Measurements from ENCODE around the gene MST1.
A peak's percentile ranks its signal among the peaks of the same experiment; 100 is the strongest.
"Not testable (repeated sequence)": the region's sequence is repeated elsewhere in the genome, so short reads cannot be mapped to it uniquely, and the experiment has no call there.

MST1 gene

DNA sequence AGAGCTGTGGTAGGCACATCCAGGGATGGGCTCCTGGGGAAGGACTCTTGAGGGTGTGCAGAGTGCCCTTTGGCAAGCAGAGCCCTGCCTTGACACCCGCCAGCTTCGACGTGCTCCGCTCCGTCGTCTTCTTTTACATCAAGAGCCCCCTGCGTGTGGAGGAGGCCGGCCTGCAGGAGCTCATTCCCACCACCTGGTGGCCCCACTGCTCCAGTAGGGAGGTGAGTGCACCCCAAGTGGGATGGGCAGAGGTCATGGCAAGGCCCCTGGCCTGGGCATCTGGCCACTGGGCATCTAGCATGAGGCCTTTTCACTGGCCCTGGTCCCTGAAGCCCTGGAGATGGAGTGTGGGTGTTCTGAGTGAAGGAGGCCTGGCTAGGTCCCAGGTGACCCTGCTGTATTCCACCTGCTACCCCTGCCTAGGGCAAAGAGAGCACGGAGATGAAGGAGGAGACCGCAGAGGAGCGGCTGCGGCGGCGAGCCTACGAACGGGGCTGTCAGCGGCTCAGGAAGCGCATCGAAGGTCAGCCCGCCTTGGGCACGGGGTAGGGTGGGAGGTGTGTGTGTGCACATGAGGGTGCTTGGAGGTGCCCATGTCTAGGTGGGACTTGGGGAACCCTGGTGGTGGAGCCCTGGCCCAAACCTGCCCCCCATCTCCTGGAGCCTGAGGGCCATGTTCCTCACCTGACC is 12.3 kb upstream of the MST1 start:
- no peak for TF ChIP-seq EZH2phosphoT487 (IDR thresholded peaks at IDR 0.05; ENCODE audit: low read depth)
- TF ChIP-seq, protein P1, sequence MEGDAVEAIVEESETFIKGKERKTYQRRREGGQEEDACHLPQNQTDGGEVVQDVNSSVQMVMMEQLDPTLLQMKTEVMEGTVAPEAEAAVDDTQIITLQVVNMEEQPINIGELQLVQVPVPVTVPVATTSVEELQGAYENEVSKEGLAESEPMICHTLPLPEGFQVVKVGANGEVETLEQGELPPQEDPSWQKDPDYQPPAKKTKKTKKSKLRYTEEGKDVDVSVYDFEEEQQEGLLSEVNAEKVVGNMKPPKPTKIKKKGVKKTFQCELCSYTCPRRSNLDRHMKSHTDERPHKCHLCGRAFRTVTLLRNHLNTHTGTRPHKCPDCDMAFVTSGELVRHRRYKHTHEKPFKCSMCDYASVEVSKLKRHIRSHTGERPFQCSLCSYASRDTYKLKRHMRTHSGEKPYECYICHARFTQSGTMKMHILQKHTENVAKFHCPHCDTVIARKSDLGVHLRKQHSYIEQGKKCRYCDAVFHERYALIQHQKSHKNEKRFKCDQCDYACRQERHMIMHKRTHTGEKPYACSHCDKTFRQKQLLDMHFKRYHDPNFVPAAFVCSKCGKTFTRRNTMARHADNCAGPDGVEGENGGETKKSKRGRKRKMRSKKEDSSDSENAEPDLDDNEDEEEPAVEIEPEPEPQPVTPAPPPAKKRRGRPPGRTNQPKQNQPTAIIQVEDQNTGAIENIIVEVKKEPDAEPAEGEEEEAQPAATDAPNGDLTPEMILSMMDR (IDR thresholded peaks at IDR 0.05; ENCODE audit: low read depth, low read length): peak; percentile 48
- no peak overlapping the region for H3K9ac ChIP-seq (ENCODE audit: low read length)
- no peaks in the 10 kb centered on the region for H3K9me3 ChIP-seq (ENCODE audit: insufficient read depth, low read length)
- H3K4me2 ChIP-seq (ENCODE audit: low read length): no peak overlapping the region
- no peaks in the 10 kb centered on the region for H3K4me1 ChIP-seq (ENCODE audit: low read length)
- no peaks in the 10 kb centered on the region for H3K79me2 ChIP-seq (ENCODE audit: low read length)
- no peak overlapping the region for H3K4me3 ChIP-seq (ENCODE audit: low read length)
- no peaks in the 10 kb centered on the region for H4K20me1 ChIP-seq (ENCODE audit: insufficient read depth, low read length)
- H3K27me3 ChIP-seq (ENCODE audit: low read depth, low read length): no peaks in the 10 kb centered on the region
- H3K36me3 ChIP-seq (replicated peaks; ENCODE audit: low read depth, low read length): peaks cover 9% of the 10 kb centered on the region
- no peak overlapping the region for H3K27ac ChIP-seq (ENCODE audit: low read length)
- no peak overlapping the region for H2AFZ ChIP-seq (ENCODE audit: low read depth, low read length)

DNA sequence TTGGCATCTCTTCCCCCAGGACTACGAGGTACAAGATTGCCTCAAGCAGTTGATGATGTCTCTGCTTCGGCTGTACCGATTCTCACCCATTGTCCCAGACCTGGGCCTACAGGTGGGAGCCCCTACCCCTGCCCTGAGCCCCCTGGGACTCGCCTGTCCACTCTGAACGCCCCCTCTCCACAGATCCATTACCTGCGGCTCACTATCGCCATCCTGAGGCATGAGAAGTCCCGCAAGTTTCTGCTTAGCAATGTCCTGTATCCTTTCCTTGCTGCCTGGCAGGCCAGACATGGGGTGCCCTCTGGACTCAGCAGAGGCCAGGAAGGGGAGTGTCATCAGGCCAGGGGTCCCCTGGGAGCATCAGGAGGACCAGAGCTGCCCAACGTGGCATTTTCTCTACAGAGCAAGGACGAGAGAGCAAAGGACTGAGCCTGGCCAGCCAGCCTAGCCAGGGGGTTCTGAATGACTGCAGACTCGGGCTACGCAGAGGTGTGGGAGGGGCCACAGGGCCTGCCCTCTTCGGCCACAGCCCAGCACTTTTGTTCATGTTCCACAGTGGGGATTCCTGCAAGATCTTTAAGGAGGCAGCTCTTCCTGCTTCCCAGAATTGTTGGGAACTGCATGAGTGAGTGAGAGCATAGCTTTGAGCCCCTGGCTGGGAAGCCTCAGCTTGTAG is 11.3 kb upstream of the MST1 start:
- TF ChIP-seq, protein P1 (IDR thresholded peaks at IDR 0.05; ENCODE audit: low read depth, low read length): no peak
- no peak for TF ChIP-seq EZH2phosphoT487 (IDR thresholded peaks at IDR 0.05; ENCODE audit: low read depth)
- no peak overlapping the region for H2AFZ ChIP-seq (ENCODE audit: low read depth, low read length)
- H3K27ac ChIP-seq (ENCODE audit: low read length): no peak overlapping the region
- H3K4me3 ChIP-seq (ENCODE audit: low read length): no peak overlapping the region
- H3K36me3 ChIP-seq (replicated peaks; ENCODE audit: low read depth, low read length): peaks cover 7% of the 10 kb centered on the region
- no peaks in the 10 kb centered on the region for H3K27me3 ChIP-seq (ENCODE audit: low read depth, low read length)
- H3K9ac ChIP-seq (ENCODE audit: low read length): no peak overlapping the region
- no peaks in the 10 kb centered on the region for H4K20me1 ChIP-seq (ENCODE audit: insufficient read depth, low read length)
- H3K4me1 ChIP-seq (ENCODE audit: low read length): no peaks in the 10 kb centered on the region
- no peak overlapping the region for H3K4me2 ChIP-seq (ENCODE audit: low read length)
- no peaks in the 10 kb centered on the region for H3K79me2 ChIP-seq (ENCODE audit: low read length)
- H3K9me3 ChIP-seq (ENCODE audit: insufficient read depth, low read length): no peaks in the 10 kb centered on the region

DNA sequence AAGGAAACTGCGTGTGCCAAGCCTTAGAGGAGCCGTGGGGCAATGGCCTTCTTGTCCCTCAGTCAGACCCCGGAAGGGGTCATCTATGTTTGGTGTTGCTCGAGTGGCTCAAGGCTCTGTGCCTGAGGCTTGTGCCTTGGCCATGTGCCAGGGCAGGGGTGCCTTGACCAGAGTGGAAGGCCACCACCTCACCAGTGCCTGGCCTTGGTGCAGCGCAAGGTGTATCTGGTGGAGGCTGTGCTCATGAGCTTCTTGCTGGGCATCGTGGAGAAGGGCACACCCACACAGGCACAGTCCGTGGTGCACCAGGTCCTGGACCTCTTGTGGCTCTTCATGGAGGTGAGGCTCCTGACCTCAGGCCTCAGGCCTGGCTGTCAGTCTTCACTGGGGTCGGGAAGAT is 10.7 kb upstream of the MST1 start:
- no peaks in the 10 kb centered on the region for H3K79me2 ChIP-seq (ENCODE audit: low read length)
- TF ChIP-seq, protein P1 (IDR thresholded peaks at IDR 0.05; ENCODE audit: low read depth, low read length): no peak
- TF ChIP-seq EZH2phosphoT487 (IDR thresholded peaks at IDR 0.05; ENCODE audit: low read depth): no peak
- H3K4me2 ChIP-seq (ENCODE audit: low read length): no peak overlapping the region
- no peaks in the 10 kb centered on the region for H3K4me1 ChIP-seq (ENCODE audit: low read length)
- no peak overlapping the region for H3K27ac ChIP-seq (ENCODE audit: low read length)
- no peak overlapping the region for H3K4me3 ChIP-seq (ENCODE audit: low read length)
- H4K20me1 ChIP-seq (ENCODE audit: insufficient read depth, low read length): no peaks in the 10 kb centered on the region
- H2AFZ ChIP-seq (ENCODE audit: low read depth, low read length): no peak overlapping the region
- H3K9ac ChIP-seq (ENCODE audit: low read length): no peak overlapping the region
- no peaks in the 10 kb centered on the region for H3K9me3 ChIP-seq (ENCODE audit: insufficient read depth, low read length)
- H3K36me3 ChIP-seq (replicated peaks; ENCODE audit: low read depth, low read length): peaks cover 2% of the 10 kb centered on the region
- no peaks in the 10 kb centered on the region for H3K27me3 ChIP-seq (ENCODE audit: low read depth, low read length)

DNA sequence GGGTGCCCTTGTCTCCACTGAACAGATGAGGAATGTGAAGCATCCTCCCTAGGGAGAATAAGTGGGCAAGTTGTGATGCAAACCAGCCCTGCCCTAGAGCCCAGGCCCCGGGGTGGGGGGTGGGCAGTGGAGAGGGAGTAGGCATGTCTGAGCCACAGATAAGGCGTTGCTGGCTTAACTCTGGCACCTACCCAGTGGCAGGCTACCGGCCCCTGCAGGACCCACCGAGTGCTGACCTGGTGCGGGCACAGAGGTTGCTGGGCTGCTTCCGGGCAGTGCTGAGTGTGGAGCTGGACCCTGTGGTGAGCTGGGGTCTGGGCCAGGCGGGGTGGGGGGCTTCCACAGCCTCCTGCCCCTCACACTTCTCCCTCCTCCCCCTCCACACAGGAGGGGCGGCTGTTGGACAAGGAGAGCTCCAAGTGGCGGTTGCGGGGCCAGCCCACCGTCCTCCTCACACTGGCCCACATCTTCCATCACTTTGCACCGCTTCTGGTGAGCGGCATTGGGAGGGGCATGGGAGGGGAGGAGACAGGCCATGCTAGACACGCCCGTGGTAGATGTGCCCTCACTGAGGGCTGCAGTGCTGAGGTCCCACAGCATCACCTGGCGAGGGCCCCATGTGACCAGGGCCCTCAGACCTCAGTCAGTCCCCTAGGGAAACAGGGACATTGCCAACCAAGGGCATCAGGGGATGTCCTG is 10.2 kb upstream of the MST1 start:
- no peaks in the 10 kb centered on the region for H4K20me1 ChIP-seq (ENCODE audit: insufficient read depth, low read length)
- no peaks in the 10 kb centered on the region for H3K27me3 ChIP-seq (ENCODE audit: low read depth, low read length)
- TF ChIP-seq, protein P1 (IDR thresholded peaks at IDR 0.05; ENCODE audit: low read depth, low read length): no peak
- TF ChIP-seq EZH2phosphoT487 (IDR thresholded peaks at IDR 0.05; ENCODE audit: low read depth): no peak
- H3K4me1 ChIP-seq (ENCODE audit: low read length): no peaks in the 10 kb centered on the region
- H3K4me3 ChIP-seq (ENCODE audit: low read length): no peak overlapping the region
- no peak overlapping the region for H3K27ac ChIP-seq (ENCODE audit: low read length)
- H3K79me2 ChIP-seq (ENCODE audit: low read length): no peaks in the 10 kb centered on the region
- no peaks in the 10 kb centered on the region for H3K9me3 ChIP-seq (ENCODE audit: insufficient read depth, low read length)
- H3K9ac ChIP-seq (ENCODE audit: low read length): no peak overlapping the region
- no peaks in the 10 kb centered on the region for H3K36me3 ChIP-seq (replicated peaks; ENCODE audit: low read depth, low read length)
- no peak overlapping the region for H2AFZ ChIP-seq (ENCODE audit: low read depth, low read length)
- no peak overlapping the region for H3K4me2 ChIP-seq (ENCODE audit: low read length)

DNA sequence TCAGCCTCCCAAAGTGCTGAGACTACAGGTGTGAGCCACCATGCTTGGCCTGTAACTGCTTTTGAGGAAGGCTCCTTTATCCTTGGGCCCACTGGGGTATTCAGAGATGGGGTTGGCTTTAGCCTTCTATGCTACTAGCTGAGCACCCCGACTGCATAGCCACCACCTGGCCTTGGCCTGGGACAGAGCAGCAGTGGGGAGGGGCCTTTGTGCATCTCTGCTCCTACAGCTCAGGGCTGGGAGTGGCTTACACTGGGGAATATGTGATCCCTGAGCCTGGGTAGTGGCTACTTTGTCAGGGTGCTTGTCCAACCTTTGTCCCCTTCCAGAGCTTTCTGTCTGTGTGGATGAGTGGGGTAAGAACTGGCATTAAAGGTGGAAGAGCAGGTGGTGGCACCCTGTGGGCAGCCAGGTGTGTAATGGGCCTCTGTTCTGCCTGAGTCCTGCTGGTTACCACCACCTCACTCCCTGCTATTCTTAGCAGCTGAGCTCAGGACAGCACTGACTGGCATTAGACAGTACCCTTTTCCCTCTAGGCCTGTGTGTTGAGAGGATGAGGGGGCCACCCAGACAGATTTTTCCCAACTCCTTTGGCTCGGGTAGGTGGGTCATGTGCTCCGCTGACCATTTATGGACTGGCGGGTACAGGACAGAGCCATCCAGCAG is 6.2 kb upstream of the MST1 start:
- not testable (repeated sequence) for H3K4me2 ChIP-seq (ENCODE audit: low read length); H4K20me1 ChIP-seq (ENCODE audit: insufficient read depth, low read length); H3K4me3 ChIP-seq (ENCODE audit: low read length); H3K27ac ChIP-seq (ENCODE audit: low read length); H3K27me3 ChIP-seq (ENCODE audit: low read depth, low read length); H3K36me3 ChIP-seq (replicated peaks; ENCODE audit: low read depth, low read length); H2AFZ ChIP-seq (ENCODE audit: low read depth, low read length); H3K9me3 ChIP-seq (ENCODE audit: insufficient read depth, low read length); H3K79me2 ChIP-seq (ENCODE audit: low read length); H3K9ac ChIP-seq (ENCODE audit: low read length); H3K4me1 ChIP-seq (ENCODE audit: low read length)
